Retinal pigment epithelial cell (primary cell): Measurements from ENCODE around the gene SERPINF2.

Source experiments
- DNase-seq: peaks from one replicate; pipeline ENCODE4 v3.0.0-alpha.2; 2010; ENCODE audit warnings: low read depth
- H3K4me3 ChIP-seq: 2 replicates; pipeline ENCODE4 v1.5.1; 2011; ENCODE audit warnings: mild to moderate bottlenecking, low read length, control low read depth, moderate library complexity
- TF ChIP-seq, protein P1 (sequence below): conservative IDR thresholded peaks from 2 replicates; pipeline ENCODE4 v1.5.1; 2011; ENCODE audit warnings: low read depth, low read length, control low read depth, inconsistent platforms

The SERPINF2 gene

DNA sequence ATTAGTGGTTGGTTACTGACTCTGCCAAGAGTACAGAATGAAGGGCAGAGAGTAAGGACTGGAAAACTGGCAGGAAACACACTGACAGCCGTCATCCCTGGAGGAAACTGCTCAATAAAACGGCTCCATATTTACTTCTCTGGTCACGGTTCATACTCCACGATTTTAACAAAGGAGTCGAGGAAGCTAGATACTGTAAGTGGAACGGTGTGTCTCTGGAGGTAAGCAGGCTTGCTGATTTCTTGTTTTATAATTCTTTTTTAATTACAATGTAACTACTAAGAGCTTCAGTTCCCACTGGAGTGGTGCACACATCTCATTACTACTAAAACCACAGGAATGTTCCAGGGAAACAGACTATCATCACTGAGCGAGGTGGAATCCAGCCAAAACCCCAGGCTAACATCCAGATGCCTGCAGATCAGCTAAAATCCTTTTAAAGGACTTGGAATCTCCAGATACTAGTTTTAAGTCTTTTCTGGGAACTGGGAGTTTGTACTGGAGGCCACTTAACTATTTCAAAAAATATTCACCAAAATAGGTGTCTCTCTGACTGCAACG is 37.0 kb downstream of the SERPINF2 start:
- TF ChIP-seq, protein P1, sequence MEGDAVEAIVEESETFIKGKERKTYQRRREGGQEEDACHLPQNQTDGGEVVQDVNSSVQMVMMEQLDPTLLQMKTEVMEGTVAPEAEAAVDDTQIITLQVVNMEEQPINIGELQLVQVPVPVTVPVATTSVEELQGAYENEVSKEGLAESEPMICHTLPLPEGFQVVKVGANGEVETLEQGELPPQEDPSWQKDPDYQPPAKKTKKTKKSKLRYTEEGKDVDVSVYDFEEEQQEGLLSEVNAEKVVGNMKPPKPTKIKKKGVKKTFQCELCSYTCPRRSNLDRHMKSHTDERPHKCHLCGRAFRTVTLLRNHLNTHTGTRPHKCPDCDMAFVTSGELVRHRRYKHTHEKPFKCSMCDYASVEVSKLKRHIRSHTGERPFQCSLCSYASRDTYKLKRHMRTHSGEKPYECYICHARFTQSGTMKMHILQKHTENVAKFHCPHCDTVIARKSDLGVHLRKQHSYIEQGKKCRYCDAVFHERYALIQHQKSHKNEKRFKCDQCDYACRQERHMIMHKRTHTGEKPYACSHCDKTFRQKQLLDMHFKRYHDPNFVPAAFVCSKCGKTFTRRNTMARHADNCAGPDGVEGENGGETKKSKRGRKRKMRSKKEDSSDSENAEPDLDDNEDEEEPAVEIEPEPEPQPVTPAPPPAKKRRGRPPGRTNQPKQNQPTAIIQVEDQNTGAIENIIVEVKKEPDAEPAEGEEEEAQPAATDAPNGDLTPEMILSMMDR: no peak
- peak; percentile 93 for DNase-seq
- no peak overlapping the region for H3K4me3 ChIP-seq

DNA sequence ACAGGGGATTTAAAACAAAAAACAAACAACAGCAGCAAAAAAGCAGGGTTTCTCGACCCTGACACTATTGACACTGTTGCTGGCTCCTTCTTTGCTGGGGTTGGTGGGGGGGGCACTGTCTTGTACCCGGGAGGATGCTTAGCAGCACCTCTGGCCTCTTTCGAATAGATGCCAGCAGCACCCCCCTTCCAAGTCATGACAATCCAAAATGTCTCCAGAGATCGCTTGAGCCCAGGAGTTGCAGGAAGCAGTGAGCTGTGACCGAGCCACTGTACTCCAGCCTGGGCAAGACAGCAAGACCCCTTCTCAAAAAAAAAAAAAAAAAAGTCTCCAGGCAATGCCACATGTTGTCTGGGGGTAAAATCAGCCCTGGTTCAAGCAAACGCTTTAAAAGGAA is 39.5 kb downstream of the SERPINF2 start:
- DNase-seq: no peak
- no peak overlapping the region for H3K4me3 ChIP-seq
- TF ChIP-seq, protein P1: no peak

DNA sequence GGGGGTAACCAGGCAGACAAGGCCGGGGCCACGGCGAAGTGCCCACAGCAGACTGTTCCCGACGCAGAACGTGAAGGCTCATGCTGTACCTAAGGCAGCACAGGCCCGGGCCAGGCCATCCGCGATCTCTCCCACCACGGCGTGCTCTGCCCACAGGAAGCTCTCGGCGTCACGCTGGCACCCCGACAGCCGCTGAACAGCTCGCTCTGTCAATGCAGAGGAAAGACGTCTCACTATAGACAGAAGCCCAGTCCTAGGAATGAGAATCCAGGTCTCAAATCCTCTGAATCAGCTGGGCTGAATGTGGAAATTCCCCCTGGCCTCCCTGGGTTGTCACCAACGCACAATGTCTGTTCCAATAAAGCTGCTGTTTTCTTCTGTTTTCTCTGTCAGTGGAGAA is 40.6 kb downstream of the SERPINF2 start:
- DNase-seq: no peak
- TF ChIP-seq, protein P1: no peak
- H3K4me3 ChIP-seq: no peak overlapping the region

DNA sequence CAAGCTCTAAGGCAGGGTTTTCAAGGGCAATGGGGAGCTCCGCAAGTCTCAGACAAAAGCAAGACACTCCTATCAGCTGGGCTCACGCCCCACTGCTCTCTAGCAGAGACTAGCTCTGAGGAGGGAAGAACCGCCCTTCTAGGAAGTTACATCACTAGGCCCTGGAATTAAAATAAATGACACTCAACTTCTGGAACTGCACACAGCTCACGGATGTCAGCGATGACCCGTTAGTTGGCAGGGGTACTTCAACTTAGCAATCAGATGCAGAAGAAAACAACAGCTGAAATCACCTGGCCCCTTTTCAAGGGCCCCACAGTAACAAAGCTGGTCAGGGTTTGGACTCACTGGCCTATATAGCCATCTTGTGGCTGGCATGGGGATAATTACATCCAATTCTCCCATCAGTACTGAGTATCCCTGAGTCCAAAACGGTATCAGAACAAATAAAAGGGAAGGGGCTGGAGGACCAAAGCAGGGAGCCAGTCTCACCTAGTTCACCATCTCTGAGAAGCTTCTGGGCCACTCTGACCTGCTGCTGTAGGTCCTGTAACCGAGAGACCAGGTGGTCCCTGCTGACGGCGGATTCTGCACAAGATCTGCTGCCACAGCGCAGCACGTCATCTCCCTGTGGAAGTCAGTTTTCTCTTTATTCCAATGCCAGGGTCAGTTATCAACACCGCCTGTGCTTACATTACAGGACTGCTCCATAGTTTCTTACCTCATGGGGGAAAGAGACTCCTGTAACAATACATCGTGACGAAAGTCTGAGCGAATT is 41.4 kb downstream of the SERPINF2 start:
- DNase-seq: no peak
- no peak overlapping the region for H3K4me3 ChIP-seq
- TF ChIP-seq, protein P1: peak; percentile 77

DNA sequence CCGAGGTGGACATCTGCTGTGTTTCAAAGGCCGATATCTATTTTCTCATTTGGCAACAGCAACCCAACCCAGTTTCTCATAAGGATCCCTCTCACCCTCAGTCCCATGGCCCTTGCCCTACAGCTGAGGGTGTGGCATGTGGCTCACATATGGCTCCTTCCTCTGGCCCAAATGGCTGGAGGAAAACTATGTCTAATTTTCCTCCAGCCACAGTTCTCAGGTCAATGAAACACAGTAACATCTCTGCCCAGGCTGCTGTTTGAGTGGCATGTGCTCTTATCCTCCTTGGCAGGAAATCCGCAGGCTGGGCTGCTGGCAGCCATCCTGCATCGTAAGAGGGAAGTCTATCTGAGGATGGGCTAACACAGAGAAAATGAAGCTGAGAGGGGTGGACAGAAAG is 43.3 kb downstream of the SERPINF2 start:
- no peak for DNase-seq
- TF ChIP-seq, protein P1: no peak
- H3K4me3 ChIP-seq: no peak overlapping the region

DNA sequence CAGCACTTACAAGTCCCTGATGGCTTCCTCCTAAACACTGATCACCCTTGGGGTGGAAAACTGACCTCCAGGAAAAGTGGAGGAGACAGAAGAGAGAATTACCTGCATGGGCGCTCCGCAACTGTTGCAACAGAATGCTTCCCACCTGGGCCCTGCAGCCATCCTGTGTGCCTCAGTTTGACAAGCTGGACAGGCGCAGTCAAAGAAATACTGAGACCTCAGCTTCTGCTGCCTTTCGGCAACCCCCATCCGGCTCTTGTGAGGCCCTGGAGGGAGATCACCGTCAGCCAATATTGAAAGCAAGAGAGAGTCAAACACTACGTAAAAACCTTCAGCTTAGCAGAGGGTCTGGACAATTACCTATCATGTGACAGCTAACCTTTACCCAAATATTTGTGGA is 44.0 kb downstream of the SERPINF2 start:
- TF ChIP-seq, protein P1: no peak
- no peak overlapping the region for H3K4me3 ChIP-seq
- no peak for DNase-seq
